HFFc6 (cell line): Measurements from ENCODE around the gene PMVK. TPM values are rescaled to one million over a fixed set of nuclear protein-coding genes. Genes with fewer than 3 reads are reported as not detected.

Experiments
- DNase-seq: peaks from one replicate; pipeline ENCODE4 v3.0.0-alpha.2; 2018
- H3K27ac Mint-ChIP-seq: 2 replicates; pipeline ENCODE4 v1.8.0; 2020; ENCODE audit warnings: mild to moderate bottlenecking, mixed read lengths
- H3K27me3 Mint-ChIP-seq: 2 replicates; pipeline ENCODE4 v1.8.0; 2021; ENCODE audit warnings: mild to moderate bottlenecking, moderate library complexity, mixed read lengths; ENCODE audit not compliant: insufficient read depth
- H3K36me3 Mint-ChIP-seq: 2 replicates; pipeline ENCODE4 v1.8.0; 2021; ENCODE audit warnings: low read depth, mixed read lengths
- H3K4me1 Mint-ChIP-seq: 2 replicates; pipeline ENCODE4 v1.8.0; 2020; ENCODE audit warnings: low read depth, mixed read lengths
- H3K4me3 Mint-ChIP-seq: 2 replicates; pipeline ENCODE4 v1.8.0; 2020; ENCODE audit warnings: mild to moderate bottlenecking, moderate library complexity, mixed read lengths
- H3K9me3 Mint-ChIP-seq: 2 replicates; pipeline ENCODE4 v1.8.0; 2020; ENCODE audit warnings: mild to moderate bottlenecking, mixed read lengths
- CTCF ChIP-seq: fragments of 200-600 bp; sonication (generic); IDR thresholded peaks from 2 replicates; pipeline ENCODE4 v1.5.0; 2021; ENCODE audit warnings: antibody characterized with exemption, mild to moderate bottlenecking
- total RNA-seq, 6 experiments: library from RNA; stranded (reverse); fragmentation: NEBNext Ultra II Directional; extraction: Animal tissue kit (Norgen Biotek cat#: 25700); gene quantifications; 2 replicates in 1 of 6; 3 replicates in 5 of 6; pipeline ENCODE4 v1.2.3, GENCODE V29; 2021

The PMVK gene
- total RNA-seq, 6 experiments from 2014 or later: 29.1 to 33.4 (median 32.5) TPM

GRCh38 chr1:154955718-154956543 is 19.4 kb upstream of the PMVK start, which contains the start of gene PBXIP1:
Gene PBXIP1, minus strand, starts transcription at chr1:154956099. Its CDS starts 2,378 bp downstream, at chr1:154953721.
- Mint-ChIP-seq H3K27ac (peak within 1 kb of the TSS; percentile 97), H3K36me3 (no peaks in the 10 kb centered on the region), H3K4me3 (peak within 1 kb of the TSS; percentile 95), H3K27me3 (peaks cover 7% of the 10 kb centered on the region), H3K9me3 (no peaks in the 10 kb centered on the region), H3K4me1 (peaks cover 39% of the 10 kb centered on the region)
- TF ChIP-seq CTCF: peak; percentile 68
- peak; percentile 84 for DNase-seq

- H3K9me3 Mint-ChIP-seq: no peaks in the 10 kb centered on the region
- no peak for TF ChIP-seq CTCF
- peak overlapping the region; percentile 97 for H3K27ac Mint-ChIP-seq
- peaks cover 32% of the 10 kb centered on the region for H3K4me1 Mint-ChIP-seq
- peak; percentile 86 for DNase-seq
- H3K27me3 Mint-ChIP-seq: peaks cover 4% of the 10 kb centered on the region
- peak overlapping the region; percentile 95 for H3K4me3 Mint-ChIP-seq
- no peaks in the 10 kb centered on the region for H3K36me3 Mint-ChIP-seq
Observed at GRCh38 chr1:154955039-154955717, 18.7 kb upstream of the PMVK start.

- Mint-ChIP-seq H3K4me1 (peaks cover 32% of the 10 kb centered on the region), H3K4me3 (peak overlapping the region; percentile 95; the same call in 1 of the 2 replicates), H3K27ac (peak overlapping the region; percentile 97), H3K36me3 (no peaks in the 10 kb centered on the region), H3K9me3 (no peaks in the 10 kb centered on the region), H3K27me3 (peaks cover 4% of the 10 kb centered on the region)
- DNase-seq: no peak
- no peak for TF ChIP-seq CTCF
Observed at GRCh38 chr1:154954541-154954940, 18.0 kb upstream of the PMVK start.

- Mint-ChIP-seq H3K4me1 (peaks cover 32% of the 10 kb centered on the region), H3K27ac (no peak overlapping the region), H3K36me3 (no peaks in the 10 kb centered on the region), H3K4me3 (no peak overlapping the region), H3K9me3 (no peaks in the 10 kb centered on the region), H3K27me3 (peaks cover 4% of the 10 kb centered on the region)
- TF ChIP-seq CTCF: no peak
- no peak for DNase-seq
Observed at GRCh38 chr1:154953611-154954038, 17.1 kb upstream of the PMVK start.

- no peak overlapping the region for H3K27ac Mint-ChIP-seq
- no peaks in the 10 kb centered on the region for H3K36me3 Mint-ChIP-seq
- TF ChIP-seq CTCF: no peak
- DNase-seq: no peak
- peaks cover 31% of the 10 kb centered on the region for H3K4me1 Mint-ChIP-seq
- peaks cover 4% of the 10 kb centered on the region for H3K27me3 Mint-ChIP-seq
- no peak overlapping the region for H3K4me3 Mint-ChIP-seq
- no peaks in the 10 kb centered on the region for H3K9me3 Mint-ChIP-seq
Observed at GRCh38 chr1:154952664-154953063, 16.1 kb upstream of the PMVK start.
